Right cardiac atrium (tissue), 5 donors: ENCODE results near the gene C1QTNF5. TPM values are rescaled to one million over a fixed set of nuclear protein-coding genes. Genes with fewer than 3 reads are reported as not detected.

Source experiments
- ATAC-seq, 2 donors: fragments of 200-7000 bp; cut with Tn5 transposase; one replicate each; pipeline versions ENCODE4 v1.8.0 to v1.9.1; 2020; ENCODE audit warnings: moderate library complexity in 2 of 2, mild to moderate bottlenecking in 1 of 2
- DNase-seq, 3 donors: peaks; one replicate each; pipeline ENCODE4 v3.0.0-alpha.2; 2020
- H3K27ac ChIP-seq: one replicate; pipeline ENCODE4 v1.5.1; 2013; ENCODE audit warnings: mild to moderate bottlenecking, low read length, control low read depth, moderate library complexity
- H3K27me3 ChIP-seq: one replicate; pipeline ENCODE4 v1.6.1; 2013; ENCODE audit not compliant: control insufficient read depth, insufficient read depth
- H3K4me1 ChIP-seq: one replicate; pipeline ENCODE4 v1.6.1; 2013; ENCODE audit warnings: low read length; ENCODE audit not compliant: control insufficient read depth, insufficient read depth
- H3K4me3 ChIP-seq: one replicate; pipeline ENCODE4 v1.5.1; 2013; ENCODE audit warnings: low read length, control low read depth
- H3K9me3 ChIP-seq: one replicate; pipeline ENCODE4 v1.6.1; 2013; ENCODE audit warnings: low read length; ENCODE audit not compliant: control insufficient read depth
- WGBS: extraction: QIAGEN DNeasy Blood & Tissue Kit; methylation state at CpG from one replicate; pipeline ENCODE4 v1.1.7; 2013; 5-methylcytosine and 5-hydroxymethylcytosine counted together
- intact Hi-C, 4 donors: fragments of 100-400 bp; cut with DNase I; formaldehyde crosslinking; loops; one replicate each; pipeline versions ENCODE4 v1.11.0 to v1.14.0; 2022 to 2023
- microRNA-seq, 2 donors: library from miRNA; unstranded; fragments of <30 nt; microRNA quantifications; one replicate each; pipeline ENCODE4 v1.2.0, GENCODE V29; 2020 to 2021
- polyA plus RNA-seq: library from polyadenylated mRNA; stranded (reverse); fragments of 200-250 nt; gene quantifications from one replicate; pipeline ENCODE4 v1.2.3, GENCODE V29; 2013
- total RNA-seq, 4 donors: library from RNA; stranded (reverse); fragmentation: NEBNext Ultra II Directional; extraction: Animal tissue kit (Norgen Biotek cat#: 25700); gene quantifications; one replicate each; pipeline ENCODE4 v1.2.1, GENCODE V29; 2021
- donor health status: healthy with polysubstance abuse.
- donor health status: DM: no; HTN: yes; CAD: no.
- donor health status: DM: no; HTN: no; CAD: no.
- donor health status: DM: no; HTN: yes; CAD: no; lungs with severe emphysema.
- donor health status: DM: yes; HTN: yes; CAD: no.

C1QTNF5 gene
- total and polyA plus RNA-seq, 5 donors, result 21.4 to 31.0 (median 24.3) TPM

DNA sequence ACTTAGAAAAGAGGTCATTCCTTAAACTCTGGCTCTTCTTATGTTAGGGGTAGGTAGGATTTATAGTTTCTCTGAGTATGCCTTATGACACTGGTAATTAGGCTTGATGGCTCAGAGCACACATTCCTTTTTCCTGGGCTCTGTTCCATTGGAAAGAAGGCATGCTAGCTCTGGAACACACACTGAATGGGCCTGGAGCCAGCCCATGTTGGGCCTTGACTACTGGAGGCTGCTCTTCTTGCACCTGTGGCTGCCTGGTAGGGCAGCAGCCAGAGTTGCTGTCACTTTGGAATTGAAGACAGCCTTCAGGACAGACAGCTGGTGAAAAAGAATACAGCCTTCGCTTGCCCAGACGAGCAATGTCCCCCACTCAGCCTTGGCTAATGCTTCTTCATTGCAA lies 42.0 kb downstream of the C1QTNF5 start:
- DNase-seq, result peak; percentile 51 to 83 (median 77)
- 68% methylated on average over 2 of the region's 2 CpGs for WGBS
- H3K9me3 ChIP-seq, result no peaks in the 10 kb centered on the region
- peak overlapping the region; percentile 32 for H3K27ac ChIP-seq
- H3K4me3 ChIP-seq, result no peak overlapping the region
- intact Hi-C loops, result no loop called here
- H3K4me1 ChIP-seq, result no peaks in the 10 kb centered on the region
- H3K27me3 ChIP-seq, result no peaks in the 10 kb centered on the region
- peak; percentile 72 to 82 for ATAC-seq

- ATAC-seq (no peak), DNase-seq (no peak)
- Histone ChIP-seq H3K27ac (peak overlapping the region; percentile 50), H3K4me3 (no peak overlapping the region), H3K4me1 (no peaks in the 10 kb centered on the region), H3K27me3 (no peaks in the 10 kb centered on the region), H3K9me3 (no peaks in the 10 kb centered on the region)
- intact Hi-C loops, result no loop called here
- WGBS, result 58% methylated on average over 3 of the region's 3 CpGs
Measured at GRCh38 chr11:119297938-119298337, 42.7 kb downstream of the C1QTNF5 start.

GRCh38 chr11:119295178-119295577 lies 45.5 kb downstream of the C1QTNF5 start:
- ATAC-seq, result no peak
- no peaks in the 10 kb centered on the region for H3K4me1 ChIP-seq
- no peak overlapping the region for H3K27ac ChIP-seq
- H3K9me3 ChIP-seq, result no peaks in the 10 kb centered on the region
- WGBS, result 56% methylated on average over 3 of the region's 3 CpGs
- H3K4me3 ChIP-seq, result no peak overlapping the region
- H3K27me3 ChIP-seq, result no peaks in the 10 kb centered on the region
- no peak for DNase-seq
- intact Hi-C loops, result no loop called here

- intact Hi-C loops, result no loop called here
- DNase-seq (no peak), ATAC-seq (no peak)
- H3K9me3 ChIP-seq, result no peaks in the 10 kb centered on the region
- WGBS, result 95% methylated on average over 3 of the region's 3 CpGs
- H3K27me3 ChIP-seq, result no peaks in the 10 kb centered on the region
- no peaks in the 10 kb centered on the region for H3K4me1 ChIP-seq
- H3K4me3 ChIP-seq, result no peak overlapping the region
- no peak overlapping the region for H3K27ac ChIP-seq
Measured at GRCh38 chr11:119293461-119293860, 47.2 kb downstream of the C1QTNF5 start.

DNA sequence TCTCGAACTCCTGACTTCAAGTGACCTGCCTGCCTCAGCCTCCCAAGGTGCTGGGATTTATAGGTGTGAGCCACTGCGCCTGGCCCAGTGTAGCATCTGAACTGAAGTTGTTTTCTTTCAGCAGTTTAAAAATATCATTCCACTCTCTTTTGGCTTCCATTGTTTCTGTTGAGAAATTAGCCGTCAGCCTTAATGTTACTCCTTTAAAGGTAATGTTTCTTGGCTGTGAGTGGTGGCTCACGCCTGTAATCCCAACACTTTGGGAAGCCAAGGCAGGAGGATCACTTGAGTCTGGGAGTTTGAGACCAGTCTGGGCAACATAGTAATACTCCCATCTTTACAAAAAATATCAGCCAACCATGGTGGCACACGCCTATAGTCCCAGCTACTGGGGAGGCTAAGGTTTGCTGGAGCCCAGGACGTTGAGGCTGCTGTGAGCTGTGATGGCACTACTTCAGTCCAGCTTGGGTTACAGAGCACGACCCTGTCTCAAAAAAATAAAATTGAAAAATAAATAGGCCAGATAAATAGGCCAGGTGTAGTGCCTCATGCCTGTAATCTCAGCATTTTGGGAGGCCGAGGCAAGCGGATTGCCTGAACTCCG lies 49.7 kb downstream of the C1QTNF5 start:
- Histone ChIP-seq H3K4me1 (no peaks in the 10 kb centered on the region), H3K27me3 (no peaks in the 10 kb centered on the region), H3K9me3 (no peaks in the 10 kb centered on the region), H3K4me3 (no peak overlapping the region), H3K27ac (no peak overlapping the region)
- ATAC-seq, result no peak
- DNase-seq, result no peak
- 98% methylated on average over 10 of the region's 10 CpGs for WGBS
- intact Hi-C loops, result no loop called here

Small RNA genes lying within 50 kb of the gene (microRNA-seq; reads per million reads assigned to microRNA genes)
- 0 reads per million in 2 donors for gene MIR6756

Other genes starting within 250 kb of the C1QTNF5 start
- 10 to 100 TPM; 15.2 to 24.7 (median 23.9) TPM for gene DPAGT1, start 239.0 kb downstream of the C1QTNF5 start, total RNA-seq
- 14.4 TPM for gene DPAGT1, start 239.0 kb downstream of the C1QTNF5 start, polyA plus RNA-seq
- 10 to 100 TPM in 3 of 4 donors, 1 to 10 TPM in 1; 9.1 to 11.9 (median 11.0) TPM for gene C2CD2L, start 233.5 kb downstream of the C1QTNF5 start, total RNA-seq
- 9.2 TPM for gene C2CD2L, start 233.5 kb downstream of the C1QTNF5 start, polyA plus RNA-seq
- gene HINFP, start 219.3 kb downstream of the C1QTNF5 start, total RNA-seq, result 10 to 100 TPM; 11.4 to 17.0 (median 15.4) TPM
- 8.4 TPM for gene HINFP, start 219.3 kb downstream of the C1QTNF5 start, polyA plus RNA-seq
- 1 to 10 TPM in 3 of 4 donors, under 1 TPM in 1; 0.86 to 1.8 (median 1.5) TPM for gene ABCG4, start 191.8 kb downstream of the C1QTNF5 start, total RNA-seq
- gene ABCG4, start 191.8 kb downstream of the C1QTNF5 start, polyA plus RNA-seq, result 1.4 TPM
- gene NLRX1, start 172.2 kb downstream of the C1QTNF5 start, total RNA-seq, result 10 to 100 TPM; 18.7 to 25.2 (median 22.7) TPM
- 12.8 TPM for gene NLRX1, start 172.2 kb downstream of the C1QTNF5 start, polyA plus RNA-seq
- under 1 TPM in 3 of 4 donors, not detected in 1; 0.48 to 0.66 (median 0.56) TPM for gene NHERF4, start 155.4 kb downstream of the C1QTNF5 start, total RNA-seq
- 0.11 TPM for gene NHERF4, start 155.4 kb downstream of the C1QTNF5 start, polyA plus RNA-seq
- 10 to 100 TPM in 2 of 4 donors, 1 to 10 TPM in 2; 8.5 to 13.3 (median 10.3) TPM for gene CBL, start 134.5 kb downstream of the C1QTNF5 start, total RNA-seq
- 3.3 TPM for gene CBL, start 134.5 kb downstream of the C1QTNF5 start, polyA plus RNA-seq
- gene MCAM, start 23.8 kb downstream of the C1QTNF5 start, total RNA-seq, result 100 to 1,000 TPM in 2 of 4 donors, 10 to 100 TPM in 2; 95.1 to 127 (median 104) TPM
- 97.2 TPM for gene MCAM, start 23.8 kb downstream of the C1QTNF5 start, polyA plus RNA-seq
- gene RNF26, start 6.4 kb downstream of the C1QTNF5 start, total RNA-seq, result 10 to 100 TPM; 12.7 to 19.6 (median 15.2) TPM
- 9.7 TPM for gene RNF26, start 6.4 kb downstream of the C1QTNF5 start, polyA plus RNA-seq
- under 1 TPM in 1 of 4 donors, not detected in 3; 0.06 TPM for gene MFRP, start 5.8 kb upstream of the C1QTNF5 start, total RNA-seq
- 0.02 TPM for gene MFRP, start 5.8 kb upstream of the C1QTNF5 start, polyA plus RNA-seq
- 10 to 100 TPM; 57.3 to 98.4 (median 95.7) TPM for gene USP2, start 40.8 kb upstream of the C1QTNF5 start, total RNA-seq
- 57.1 TPM for gene USP2, start 40.8 kb upstream of the C1QTNF5 start, polyA plus RNA-seq
- 1 to 10 TPM in 3 of 4 donors, under 1 TPM in 1; 0.74 to 2.9 (median 1.8) TPM for gene THY1, start 82.3 kb upstream of the C1QTNF5 start, total RNA-seq
- gene THY1, start 82.3 kb upstream of the C1QTNF5 start, polyA plus RNA-seq, result 4.3 TPM